ENCODE results near the gene PRDM11. TPM values are rescaled to one million over a fixed set of nuclear protein-coding genes. Genes with fewer than 3 reads are reported as not detected.

PRDM11 gene
- total and polyA plus RNA-seq, 2 experiments from 2014 or later, result 11.8 to 20.5 TPM

- Histone ChIP-seq H3K9me3 (ENCODE audit: low read depth) (no peaks in the 10 kb centered on the region), H3K27ac (no peak overlapping the region), H3K4me1 (ENCODE audit: low read depth) (peaks cover 7% of the 10 kb centered on the region), H3K27me3 (no peaks in the 10 kb centered on the region), H3K36me3 (peaks cover 12% of the 10 kb centered on the region), H3K4me3 (no peak overlapping the region)
- TF ChIP-seq CTCF (IDR thresholded peaks at IDR 0.05; ENCODE audit: low read depth, low read length), result no peak
- DNase-seq (ENCODE audit: low read depth in 1 of 2, low spot score in 1 of 2), result no peak
Measured at GRCh38 chr11:45185228-45185729, 38.8 kb downstream of the PRDM11 start.

GRCh38 chr11:45187375-45187774, 40.9 kb downstream of the PRDM11 start:
- Histone ChIP-seq H3K4me3 (no peak overlapping the region), H3K36me3 (peaks cover 15% of the 10 kb centered on the region), H3K4me1 (ENCODE audit: low read depth) (no peaks in the 10 kb centered on the region)

GRCh38 chr11:45188127-45188526, 41.7 kb downstream of the PRDM11 start:
- Histone ChIP-seq H3K27ac (no peak overlapping the region), H3K36me3 (peaks cover 15% of the 10 kb centered on the region), H3K4me3 (no peak overlapping the region), H3K4me1 (ENCODE audit: low read depth) (no peaks in the 10 kb centered on the region), H3K9me3 (ENCODE audit: low read depth) (no peaks in the 10 kb centered on the region), H3K27me3 (no peaks in the 10 kb centered on the region)
- no peak for DNase-seq (ENCODE audit: low read depth in 1 of 2, low spot score in 1 of 2)
- no peak for TF ChIP-seq CTCF (IDR thresholded peaks at IDR 0.05; ENCODE audit: low read depth, low read length)

More at GRCh38 chr11:45187375-45187774, 40.9 kb downstream of the PRDM11 start:
- no peak for DNase-seq (ENCODE audit: low read depth in 1 of 2, low spot score in 1 of 2)
- TF ChIP-seq CTCF (IDR thresholded peaks at IDR 0.05; ENCODE audit: low read depth, low read length), result no peak
- no peaks in the 10 kb centered on the region for H3K27me3 ChIP-seq
- H3K27ac ChIP-seq, result no peak overlapping the region
- H3K9me3 ChIP-seq (ENCODE audit: low read depth), result no peaks in the 10 kb centered on the region

- Histone ChIP-seq H3K27ac (no peak overlapping the region), H3K36me3 (peaks cover 7% of the 10 kb centered on the region), H3K4me3 (no peak overlapping the region), H3K4me1 (ENCODE audit: low read depth) (no peaks in the 10 kb centered on the region), H3K27me3 (no peaks in the 10 kb centered on the region), H3K9me3 (ENCODE audit: low read depth) (no peaks in the 10 kb centered on the region)
- DNase-seq (ENCODE audit: low read depth in 1 of 2, low spot score in 1 of 2), result no peak
- TF ChIP-seq CTCF (IDR thresholded peaks at IDR 0.05; ENCODE audit: low read depth, low read length), result no peak
Measured at GRCh38 chr11:45189230-45189629, 42.8 kb downstream of the PRDM11 start.

GRCh38 chr11:45193695-45194094, 47.3 kb downstream of the PRDM11 start:
- Histone ChIP-seq H3K27me3 (no peaks in the 10 kb centered on the region), H3K4me3 (no peak overlapping the region), H3K4me1 (ENCODE audit: low read depth) (no peaks in the 10 kb centered on the region), H3K27ac (no peak overlapping the region), H3K9me3 (ENCODE audit: low read depth) (no peaks in the 10 kb centered on the region), H3K36me3 (peaks cover 3% of the 10 kb centered on the region)
- DNase-seq (ENCODE audit: low read depth in 1 of 2, low spot score in 1 of 2), result peak in 1 of 2 donors; percentile 55
- no peak for TF ChIP-seq CTCF (IDR thresholded peaks at IDR 0.05; ENCODE audit: low read depth, low read length)

Measured in cardiac muscle cell (in vitro differentiated cells and primary cell).